Thoracic aorta (tissue), 2 donors: Measurements from ENCODE around the gene IL1RAP. TPM values are rescaled to one million over a fixed set of nuclear protein-coding genes. Genes with fewer than 3 reads are reported as not detected.

ENCODE experiments used
- ATAC-seq: fragments of 150-250 bp; one replicate; pipeline ENCODE4 v1.8.0; 2017; ENCODE audit warnings: low read depth; ENCODE audit not compliant: insufficient number of reproducible peaks, low FRiP score
- DNase-seq: peaks from one replicate; pipeline ENCODE4 v3.0.0-alpha.2; 2020; ENCODE audit warnings: low spot score
- H3K27ac ChIP-seq, 2 donors: fragments of 200-600 bp; sonication (generic); 1 replicate in 1 of 2; 2 replicates in 1 of 2; pipeline ENCODE4 v1.5.1; 2016; ENCODE audit warnings: mild to moderate bottlenecking in 2 of 2, moderate library complexity in 2 of 2
- H3K27me3 ChIP-seq: fragments of 200-600 bp; sonication (generic); replicated peaks from 2 replicates; pipeline ENCODE4 v1.6.0; 2016; ENCODE audit warnings: mild to moderate bottlenecking; ENCODE audit not compliant: insufficient read depth
- H3K36me3 ChIP-seq: fragments of 200-600 bp; sonication (generic); one replicate; pipeline ENCODE4 v1.5.1; 2016
- H3K4me1 ChIP-seq, 2 donors: fragments of 200-600 bp; sonication (generic); 1 replicate in 1 of 2; 2 replicates in 1 of 2; pipeline versions ENCODE4 v1.5.1 to v1.6.0; 2016; ENCODE audit warnings: low read depth in 2 of 2, mild to moderate bottlenecking in 1 of 2; ENCODE audit not compliant: control insufficient read depth in 1 of 2
- H3K4me3 ChIP-seq: fragments of 200-600 bp; sonication (generic); 2 replicates; pipeline ENCODE4 v1.5.1; 2016; ENCODE audit warnings: mild to moderate bottlenecking
- H3K9me3 ChIP-seq: fragments of 200-600 bp; sonication (generic); 2 replicates; pipeline ENCODE4 v1.5.1; 2016
- total RNA-seq, 2 donors: library from RNA; depleted of rRNA; stranded (reverse); fragments of >200 nt; gene quantifications; one replicate each; pipeline versions ENCODE4 v1.1.0 to v1.2.3, GENCODE V29; 2016
- TF ChIP-seq, protein P1 (sequence below): fragments of 200-600 bp; sonication (generic); IDR thresholded peaks from one replicate; pipeline ENCODE4 v1.5.1; 2019; ENCODE audit warnings: antibody characterized with exemption

The IL1RAP gene
- total RNA-seq, 2 donors from 2014 or later, result 19.8 to 32.9 TPM

DNA sequence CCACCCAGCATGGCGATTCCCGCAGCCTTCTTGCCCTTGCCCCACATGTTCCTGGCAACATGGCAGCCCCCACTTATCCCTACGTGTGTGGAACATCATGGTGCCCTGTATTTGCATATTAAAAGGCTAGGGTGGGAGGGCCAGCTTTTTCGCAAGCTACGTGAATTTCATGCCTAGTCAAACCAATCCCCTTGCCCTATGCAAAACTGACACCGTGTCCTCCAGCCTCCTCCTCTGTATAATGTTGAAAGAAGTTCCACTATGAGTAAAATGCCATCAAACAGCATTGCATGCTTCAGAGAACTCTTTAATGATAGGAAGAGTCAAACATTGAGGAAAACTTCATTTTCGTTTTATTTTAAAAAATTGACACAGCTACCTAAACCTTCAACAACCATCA is 170.9 kb downstream of the IL1RAP start:
- no peak for ATAC-seq
- no peak overlapping the region for H3K27ac ChIP-seq
- H3K27me3 ChIP-seq, result no peaks in the 10 kb centered on the region
- no peaks in the 10 kb centered on the region for H3K36me3 ChIP-seq
- no peaks in the 10 kb centered on the region for H3K9me3 ChIP-seq
- H3K4me1 ChIP-seq, result no peaks in the 10 kb centered on the region
- TF ChIP-seq, protein P1, sequence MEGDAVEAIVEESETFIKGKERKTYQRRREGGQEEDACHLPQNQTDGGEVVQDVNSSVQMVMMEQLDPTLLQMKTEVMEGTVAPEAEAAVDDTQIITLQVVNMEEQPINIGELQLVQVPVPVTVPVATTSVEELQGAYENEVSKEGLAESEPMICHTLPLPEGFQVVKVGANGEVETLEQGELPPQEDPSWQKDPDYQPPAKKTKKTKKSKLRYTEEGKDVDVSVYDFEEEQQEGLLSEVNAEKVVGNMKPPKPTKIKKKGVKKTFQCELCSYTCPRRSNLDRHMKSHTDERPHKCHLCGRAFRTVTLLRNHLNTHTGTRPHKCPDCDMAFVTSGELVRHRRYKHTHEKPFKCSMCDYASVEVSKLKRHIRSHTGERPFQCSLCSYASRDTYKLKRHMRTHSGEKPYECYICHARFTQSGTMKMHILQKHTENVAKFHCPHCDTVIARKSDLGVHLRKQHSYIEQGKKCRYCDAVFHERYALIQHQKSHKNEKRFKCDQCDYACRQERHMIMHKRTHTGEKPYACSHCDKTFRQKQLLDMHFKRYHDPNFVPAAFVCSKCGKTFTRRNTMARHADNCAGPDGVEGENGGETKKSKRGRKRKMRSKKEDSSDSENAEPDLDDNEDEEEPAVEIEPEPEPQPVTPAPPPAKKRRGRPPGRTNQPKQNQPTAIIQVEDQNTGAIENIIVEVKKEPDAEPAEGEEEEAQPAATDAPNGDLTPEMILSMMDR, result no peak
- no peak for DNase-seq
- no peak overlapping the region for H3K4me3 ChIP-seq

DNA sequence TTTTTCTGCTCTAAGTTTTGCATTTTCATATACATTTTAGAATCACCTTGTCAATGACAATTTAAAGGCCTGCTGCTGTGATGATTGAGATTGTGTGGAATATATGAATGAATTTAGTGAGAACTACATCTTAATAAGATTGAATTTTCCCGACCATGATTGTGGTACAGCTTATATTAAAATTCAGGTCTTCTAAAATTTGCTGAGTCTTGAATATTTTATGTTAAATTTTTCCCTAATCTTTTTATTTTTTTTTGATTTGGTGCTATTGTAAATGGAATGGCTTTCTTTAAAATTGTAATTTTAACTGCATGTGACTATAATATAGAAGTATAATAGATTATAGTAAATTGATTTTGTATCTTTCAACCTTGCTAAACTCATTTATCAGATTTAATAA is 172.1 kb downstream of the IL1RAP start:
- H3K36me3 ChIP-seq, result no peaks in the 10 kb centered on the region
- TF ChIP-seq, protein P1, result no peak
- H3K4me3 ChIP-seq, result no peak overlapping the region
- no peak for DNase-seq
- no peaks in the 10 kb centered on the region for H3K27me3 ChIP-seq
- H3K4me1 ChIP-seq, result no peaks in the 10 kb centered on the region
- no peak overlapping the region for H3K27ac ChIP-seq
- H3K9me3 ChIP-seq, result no peaks in the 10 kb centered on the region
- no peak for ATAC-seq

GRCh38 chr3:190690246-190690645 is 176.4 kb downstream of the IL1RAP start:
- Histone ChIP-seq H3K9me3 (no peaks in the 10 kb centered on the region), H3K4me3 (no peak overlapping the region), H3K36me3 (no peaks in the 10 kb centered on the region), H3K27me3 (no peaks in the 10 kb centered on the region), H3K4me1 (no peaks in the 10 kb centered on the region), H3K27ac (no peak overlapping the region)
- DNase-seq (no peak), ATAC-seq (no peak)
- TF ChIP-seq, protein P1, result no peak

- TF ChIP-seq, protein P1, result no peak
- Histone ChIP-seq H3K4me1 (no peaks in the 10 kb centered on the region), H3K36me3 (no peaks in the 10 kb centered on the region), H3K27me3 (no peaks in the 10 kb centered on the region), H3K9me3 (no peaks in the 10 kb centered on the region), H3K4me3 (no peak overlapping the region), H3K27ac (no peak overlapping the region)
- DNase-seq, result no peak
- no peak for ATAC-seq
Measured at GRCh38 chr3:190692256-190692655, 178.4 kb downstream of the IL1RAP start.

DNA sequence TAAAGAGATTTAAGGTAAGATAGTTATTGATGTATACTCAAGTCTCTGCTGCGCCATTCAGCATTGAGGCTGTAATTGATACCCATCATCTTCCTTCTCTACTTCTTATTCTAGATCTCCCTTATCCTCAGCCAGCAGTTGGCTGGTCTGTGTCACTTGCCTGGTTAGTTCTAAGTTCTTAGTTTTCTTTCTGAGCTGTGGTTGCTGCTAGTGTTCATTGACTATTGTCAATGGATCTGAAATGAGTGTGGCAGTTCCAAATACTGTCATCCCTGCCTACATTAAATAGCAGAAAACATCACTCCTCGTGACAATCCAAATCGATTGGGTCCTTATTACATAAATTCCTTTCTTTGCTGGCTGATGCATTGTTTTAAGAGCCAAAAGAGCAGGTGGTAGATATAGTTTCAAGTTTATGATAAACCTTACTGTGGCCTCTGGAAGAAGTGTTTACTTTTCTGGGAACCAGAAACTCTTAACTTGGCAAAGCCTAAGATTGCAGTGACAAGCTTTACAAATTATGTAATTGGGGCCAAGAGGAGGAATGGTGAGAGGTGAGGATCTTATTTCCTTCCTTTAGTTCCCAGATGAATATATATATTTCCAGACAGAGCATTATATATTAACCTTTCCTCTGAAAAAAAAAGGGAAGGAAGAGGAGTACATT is 180.6 kb downstream of the IL1RAP start:
- Histone ChIP-seq H3K4me1 (no peaks in the 10 kb centered on the region), H3K27me3 (no peaks in the 10 kb centered on the region), H3K36me3 (no peaks in the 10 kb centered on the region), H3K4me3 (no peak overlapping the region), H3K9me3 (no peaks in the 10 kb centered on the region), H3K27ac (no peak overlapping the region)
- TF ChIP-seq, protein P1, result no peak
- ATAC-seq (no peak), DNase-seq (no peak)
